Mucosa of rectum (tissue), 2 donors: ENCODE measurements around the gene RORB.

ENCODE experiments used
- H3K27ac ChIP-seq, 2 donors: one replicate each; pipeline ENCODE4 v1.7.0; 2013; ENCODE audit warnings: inconsistent platforms in 2 of 2, low read depth in 2 of 2, low read length in 2 of 2
- H3K27me3 ChIP-seq, 2 donors: one replicate each; pipeline ENCODE4 v1.7.0; 2013; ENCODE audit warnings: low read length in 2 of 2; ENCODE audit not compliant: control insufficient read depth in 2 of 2, insufficient read depth in 2 of 2
- H3K36me3 ChIP-seq, 2 donors: one replicate each; pipeline ENCODE4 v1.7.0; 2013; ENCODE audit warnings: low read length in 2 of 2; ENCODE audit not compliant: control insufficient read depth in 2 of 2, insufficient read depth in 2 of 2
- H3K4me1 ChIP-seq, 2 donors: one replicate each; pipeline ENCODE4 v1.7.0; 2013; ENCODE audit warnings: low read length in 2 of 2, mild to moderate bottlenecking in 1 of 2; ENCODE audit not compliant: control insufficient read depth in 2 of 2, insufficient read depth in 2 of 2
- H3K4me3 ChIP-seq, 2 donors: one replicate each; pipeline ENCODE4 v1.7.0; 2013; ENCODE audit warnings: low read length in 2 of 2
- H3K9ac ChIP-seq, 2 donors: one replicate each; pipeline ENCODE4 v1.7.0; 2013; ENCODE audit warnings: low read length in 2 of 2, low read depth in 1 of 2, mild to moderate bottlenecking in 1 of 2
- H3K9me3 ChIP-seq, 2 donors: one replicate each; pipeline ENCODE4 v1.7.0; 2013; ENCODE audit warnings: low read length in 2 of 2; ENCODE audit not compliant: control insufficient read depth in 2 of 2
- donor health status: healthy.
- donor health status: Normal muscosa, but diverticular disease.

Gene RORB

DNA sequence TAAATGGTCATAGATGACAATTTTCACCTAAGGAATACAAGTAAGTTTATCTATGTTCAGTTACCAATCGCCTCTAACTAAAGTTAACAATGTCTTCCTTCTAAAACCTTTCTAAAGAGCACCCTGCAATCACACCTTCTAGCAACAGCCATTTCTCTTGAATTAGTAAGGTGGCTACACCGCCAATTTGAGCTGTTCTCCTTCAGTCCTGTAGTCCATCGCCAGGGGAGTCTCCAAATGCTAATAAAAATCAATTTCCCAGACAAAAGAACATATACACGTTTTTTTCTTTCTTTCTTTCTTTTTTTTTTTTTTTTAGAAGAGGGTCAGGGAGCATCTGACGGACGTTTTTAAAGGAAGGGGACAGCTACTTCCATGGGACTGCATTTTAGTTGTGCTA, 729 bp upstream of the RORB start:
- Histone ChIP-seq H3K4me3 (peak overlapping the region; percentile 52 to 54), H3K27ac (no peak overlapping the region), H3K9ac (no peak overlapping the region), H3K4me1 (peaks cover 2 to 4% of the 10 kb centered on the region in 2 donors), H3K36me3 (no peaks in the 10 kb centered on the region), H3K9me3 (no peaks in the 10 kb centered on the region), H3K27me3 (peaks cover 18 to 25% of the 10 kb centered on the region in 2 donors)

DNA sequence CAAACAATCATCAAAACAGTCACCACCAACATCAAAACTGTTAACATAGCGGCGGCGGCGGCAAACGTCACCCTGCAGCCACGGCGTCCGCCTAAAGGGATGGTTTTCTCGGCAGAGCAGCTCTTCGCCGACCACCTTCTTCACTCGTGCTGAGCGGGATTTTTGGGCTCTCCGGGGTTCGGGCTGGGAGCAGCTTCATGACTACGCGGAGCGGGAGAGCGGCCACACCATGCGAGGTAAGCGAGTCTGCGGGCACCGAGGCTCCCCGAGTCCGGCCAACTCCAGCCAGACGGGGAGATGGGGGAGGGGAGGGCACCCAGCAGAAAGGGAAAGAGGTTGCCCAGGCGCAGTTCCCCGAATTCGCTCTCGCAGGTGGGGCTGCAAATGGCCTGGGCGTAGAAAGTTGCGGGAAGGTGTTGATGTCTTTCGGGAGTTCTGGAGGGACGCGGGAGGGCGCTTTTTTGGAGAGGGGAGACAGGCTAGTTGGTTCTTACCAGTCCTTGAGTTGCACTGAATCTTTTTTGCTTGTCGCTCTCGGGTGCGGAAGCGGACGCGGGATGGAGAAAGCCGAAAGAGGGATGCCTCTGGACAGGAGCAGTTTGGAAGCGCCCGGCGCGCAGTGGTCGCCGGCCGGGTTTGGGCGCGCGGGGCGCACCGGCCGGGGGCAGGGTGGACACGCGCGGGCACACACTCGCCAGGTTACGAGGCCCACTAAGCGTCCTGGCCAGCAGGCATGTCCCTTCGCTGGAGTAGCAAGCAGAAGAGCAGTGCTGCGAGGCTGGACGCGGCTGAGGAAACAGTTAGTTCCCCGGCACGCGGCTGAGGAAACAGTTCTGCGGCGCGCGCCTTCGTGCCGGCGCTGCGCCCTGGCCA, 849 bp downstream of the RORB start:
- Histone ChIP-seq H3K4me1 (peaks cover 2 to 4% of the 10 kb centered on the region in 2 donors), H3K27ac (no peak overlapping the region), H3K36me3 (no peaks in the 10 kb centered on the region), H3K9ac (no peak overlapping the region), H3K27me3 (peaks cover 18 to 25% of the 10 kb centered on the region in 2 donors), H3K4me3 (peak overlapping the region; percentile 54 to 83), H3K9me3 (no peaks in the 10 kb centered on the region)

DNA sequence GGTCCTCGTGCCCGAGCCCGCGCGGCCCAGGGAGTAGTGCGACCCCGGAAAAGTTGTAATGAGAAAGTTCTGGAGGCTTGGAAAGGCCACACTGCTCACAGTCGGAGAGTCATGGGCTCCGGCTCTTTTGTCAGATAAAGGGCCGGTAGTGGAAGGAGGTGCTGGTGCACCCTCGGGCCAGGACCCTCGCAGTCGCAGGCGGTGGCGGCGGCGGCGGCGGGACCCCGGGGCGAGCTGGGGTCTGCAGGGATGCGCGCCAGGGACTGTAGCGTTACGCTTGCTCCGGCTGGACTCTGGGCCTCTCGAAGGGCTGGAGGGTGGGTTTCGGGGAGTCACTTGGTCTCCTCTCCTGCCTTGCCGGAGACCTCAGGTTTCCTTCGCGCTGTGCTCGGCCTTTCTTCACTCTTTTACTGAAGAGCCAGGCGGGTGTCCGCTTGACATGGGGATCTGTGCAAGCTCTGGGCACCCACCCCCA, 1.5 kb downstream of the RORB start:
- no peak overlapping the region for H3K27ac ChIP-seq
- no peak overlapping the region for H3K9ac ChIP-seq
- H3K27me3 ChIP-seq: peaks cover 18 to 25% of the 10 kb centered on the region in 2 donors
- H3K36me3 ChIP-seq: no peaks in the 10 kb centered on the region
- no peaks in the 10 kb centered on the region for H3K9me3 ChIP-seq
- H3K4me3 ChIP-seq: peak overlapping the region; percentile 54 to 83
- H3K4me1 ChIP-seq: peaks cover 2 to 4% of the 10 kb centered on the region in 2 donors

DNA sequence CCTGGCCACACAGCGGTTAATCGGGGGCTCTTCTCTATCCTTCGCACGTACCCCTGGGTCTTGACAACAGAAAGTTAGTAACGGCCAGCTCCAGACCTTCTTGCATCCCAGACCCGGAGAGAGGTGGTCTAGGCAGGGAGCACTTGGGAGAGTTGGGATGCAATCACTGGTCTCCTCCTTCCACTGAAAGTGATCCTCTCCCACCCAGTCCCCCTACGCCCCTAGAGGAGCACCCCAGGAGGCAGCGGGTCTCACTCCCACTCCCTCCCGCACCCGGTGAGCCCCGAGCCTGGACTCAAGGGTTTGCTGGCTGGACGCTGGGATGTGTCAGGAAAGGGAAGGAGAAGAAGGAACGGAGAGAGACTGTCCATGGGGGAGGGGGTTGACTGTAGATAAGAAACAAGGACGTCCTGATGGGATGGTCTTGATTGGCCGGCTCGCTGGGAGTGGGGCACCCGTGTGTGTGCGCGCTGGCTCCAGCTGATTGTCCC, 2.0 kb downstream of the RORB start:
- H3K9ac ChIP-seq: no peak overlapping the region

DNA sequence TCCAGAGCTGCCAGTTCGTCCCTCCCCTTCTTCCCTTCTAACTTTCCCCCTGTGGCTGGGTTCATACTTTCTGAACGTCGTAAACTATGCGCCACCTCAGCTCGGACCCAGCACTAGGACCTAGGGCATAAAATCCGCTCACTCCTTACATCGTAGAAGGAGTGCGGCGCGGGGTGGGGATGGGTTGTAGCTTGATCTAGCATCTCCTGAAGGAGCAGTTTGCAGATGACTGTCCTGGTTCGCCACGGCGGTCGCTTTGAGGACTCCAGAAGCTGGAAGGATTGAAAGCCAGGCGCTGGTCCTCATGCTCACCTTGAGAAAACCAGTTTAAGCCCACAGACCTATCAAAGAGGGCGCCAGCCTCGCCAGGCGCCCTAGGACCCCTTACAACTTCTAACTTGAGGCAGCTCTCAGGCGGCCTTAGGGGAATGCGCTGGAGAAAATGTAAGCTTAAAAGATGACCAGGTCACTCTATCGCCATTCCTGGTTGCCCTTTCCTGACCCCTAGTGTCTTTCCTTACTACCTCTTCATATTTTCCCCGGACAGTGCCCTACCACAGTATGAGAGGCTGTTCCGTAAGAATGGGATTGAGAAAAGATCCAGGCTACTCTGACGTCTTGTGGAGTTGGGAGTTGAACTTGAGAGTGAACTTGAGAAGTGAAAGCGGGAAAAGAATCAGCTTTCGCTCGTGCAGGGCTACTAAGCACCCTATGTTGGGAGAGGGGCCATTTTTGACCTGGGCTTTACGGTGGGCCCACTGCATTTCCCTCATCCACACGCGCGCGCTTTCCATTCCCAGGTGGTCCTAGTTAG, 2.8 kb downstream of the RORB start:
- Histone ChIP-seq H3K27me3 (peaks cover 18 to 25% of the 10 kb centered on the region in 2 donors), H3K9ac (no peak overlapping the region), H3K4me3 (peak overlapping the region; percentile 45 to 50)

More for the DNA sequence above, 2.0 kb downstream of the RORB start:
- no peaks in the 10 kb centered on the region for H3K9me3 ChIP-seq
- peaks cover 18 to 25% of the 10 kb centered on the region in 2 donors for H3K27me3 ChIP-seq
- no peaks in the 10 kb centered on the region for H3K36me3 ChIP-seq
- peak overlapping the region; percentile 45 to 50 for H3K4me3 ChIP-seq
- H3K4me1 ChIP-seq: peaks cover 2 to 4% of the 10 kb centered on the region in 2 donors
- H3K27ac ChIP-seq: no peak overlapping the region

DNA sequence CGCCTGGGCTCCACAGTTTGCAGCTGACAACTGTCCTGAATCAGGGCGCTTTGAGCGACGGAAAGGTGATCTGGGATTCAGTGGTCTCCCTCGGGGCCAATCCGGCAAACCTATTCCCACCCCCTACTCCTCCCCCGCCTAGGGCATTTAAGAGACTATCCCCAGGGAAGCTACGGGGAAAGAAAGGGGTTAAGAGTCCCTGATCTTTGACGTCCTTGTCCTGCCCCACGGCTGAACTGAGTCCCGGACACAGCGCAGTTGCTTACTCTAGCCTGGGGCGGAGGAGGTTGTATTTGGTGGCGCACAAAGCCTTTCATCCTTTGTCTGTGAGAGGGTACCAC, 3.4 kb downstream of the RORB start:
- H3K9ac ChIP-seq: no peak overlapping the region
- H3K4me3 ChIP-seq: peak overlapping the region; percentile 45 to 50
- H3K27ac ChIP-seq: no peak overlapping the region
- H3K4me1 ChIP-seq: peaks cover 2 to 4% of the 10 kb centered on the region in 2 donors
- peaks cover 18 to 25% of the 10 kb centered on the region in 2 donors for H3K27me3 ChIP-seq
- no peaks in the 10 kb centered on the region for H3K36me3 ChIP-seq
- no peaks in the 10 kb centered on the region for H3K9me3 ChIP-seq

More for the DNA sequence above, 2.8 kb downstream of the RORB start:
- no peaks in the 10 kb centered on the region for H3K36me3 ChIP-seq
- no peaks in the 10 kb centered on the region for H3K9me3 ChIP-seq
- peaks cover 2 to 4% of the 10 kb centered on the region in 2 donors for H3K4me1 ChIP-seq
- H3K27ac ChIP-seq: no peak overlapping the region

DNA sequence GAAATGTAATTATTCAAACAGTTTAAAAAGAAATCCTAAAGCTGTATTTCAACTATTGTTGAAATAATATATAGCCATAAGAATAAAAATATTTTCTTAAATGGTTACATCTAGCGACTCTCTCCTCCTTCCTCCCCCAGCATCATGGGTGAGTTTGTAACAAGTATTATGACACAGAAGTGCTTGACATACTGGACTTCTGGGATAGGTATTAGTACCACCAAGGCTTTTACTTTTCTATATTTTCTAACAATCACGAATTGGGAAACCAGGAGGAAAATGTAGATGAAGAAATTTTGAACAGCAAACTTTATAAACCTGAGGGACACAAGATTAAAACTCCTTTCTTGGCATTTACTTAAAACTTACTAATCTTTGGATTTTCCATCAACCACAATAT, 4.4 kb downstream of the RORB start:
- Histone ChIP-seq H3K4me1 (peaks cover 2 to 4% of the 10 kb centered on the region in 2 donors), H3K4me3 (no peak overlapping the region), H3K27me3 (peaks cover 15 to 22% of the 10 kb centered on the region in 2 donors), H3K27ac (no peak overlapping the region), H3K36me3 (no peaks in the 10 kb centered on the region), H3K9ac (no peak overlapping the region), H3K9me3 (no peaks in the 10 kb centered on the region)

DNA sequence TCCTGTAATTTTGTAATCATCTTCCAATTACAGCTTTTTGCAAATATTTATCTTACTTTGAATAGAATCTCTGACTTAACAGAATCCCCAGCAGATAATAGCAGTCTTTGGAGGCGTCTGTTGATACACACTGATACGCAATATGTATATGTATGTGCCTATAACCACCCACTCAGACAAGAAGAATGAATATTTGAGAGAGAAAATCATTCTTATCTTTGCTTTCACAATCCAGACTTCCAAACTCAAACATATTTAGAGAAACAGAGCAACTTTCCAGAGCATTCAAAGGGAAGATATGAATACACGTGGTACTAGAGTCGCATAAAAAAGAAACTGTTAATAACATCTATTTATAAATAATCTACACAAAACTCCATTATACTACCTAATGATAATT, 6.1 kb downstream of the RORB start:
- Histone ChIP-seq H3K4me1 (peaks cover 1 to 4% of the 10 kb centered on the region in 2 donors), H3K9ac (no peak overlapping the region), H3K36me3 (no peaks in the 10 kb centered on the region), H3K4me3 (no peak overlapping the region), H3K9me3 (no peaks in the 10 kb centered on the region), H3K27ac (no peak overlapping the region), H3K27me3 (peaks cover 8 to 14% of the 10 kb centered on the region in 2 donors)

DNA sequence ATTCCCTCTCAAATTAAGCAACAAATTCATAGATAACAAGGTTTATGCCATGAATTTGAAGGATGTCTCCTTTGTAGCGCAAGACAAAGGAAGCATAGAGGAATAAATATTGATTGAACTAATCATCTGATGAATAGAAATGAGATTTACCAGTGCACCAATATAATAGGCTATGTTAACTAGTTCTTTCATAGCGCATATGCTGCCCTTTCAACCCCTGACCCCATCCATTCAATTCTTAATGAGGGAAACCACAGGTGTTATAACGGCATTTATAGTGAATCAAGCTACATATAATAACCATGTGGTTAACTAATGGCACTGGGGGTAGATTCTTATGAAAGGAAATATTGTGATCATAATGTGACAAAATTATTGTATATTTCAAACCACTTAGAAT, 6.5 kb downstream of the RORB start:
- Histone ChIP-seq H3K9me3 (no peaks in the 10 kb centered on the region), H3K36me3 (no peaks in the 10 kb centered on the region), H3K27me3 (peaks cover 7 to 14% of the 10 kb centered on the region in 2 donors), H3K27ac (no peak overlapping the region), H3K4me1 (no peaks in the 10 kb centered on the region), H3K9ac (no peak overlapping the region), H3K4me3 (no peak overlapping the region)

DNA sequence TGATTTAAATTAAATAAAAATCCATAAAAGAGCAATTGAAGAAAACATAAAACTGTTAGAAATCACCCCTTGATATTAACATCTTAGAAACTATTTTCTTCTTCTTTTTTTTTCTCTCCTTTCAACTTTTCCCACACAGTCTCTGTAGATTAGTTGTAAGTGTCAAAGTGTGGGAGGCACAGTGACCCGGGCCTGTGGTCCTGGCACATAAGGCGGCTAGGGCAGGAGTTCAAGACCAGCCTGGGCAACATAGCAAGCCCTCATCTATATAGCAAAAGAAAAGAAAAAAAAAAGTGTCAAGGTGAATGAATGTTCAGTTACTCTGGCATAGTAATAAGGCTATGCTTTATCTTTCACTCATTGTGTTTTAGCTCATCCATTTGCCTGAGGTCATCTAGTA, 14.2 kb downstream of the RORB start:
- Histone ChIP-seq H3K4me3 (no peak overlapping the region), H3K9ac (no peak overlapping the region), H3K27ac (no peak overlapping the region), H3K4me1 (no peaks in the 10 kb centered on the region), H3K36me3 (no peaks in the 10 kb centered on the region), H3K9me3 (no peaks in the 10 kb centered on the region), H3K27me3 (no peaks in the 10 kb centered on the region)
